ENCODE data around the gene ADRB1. TPM values are rescaled to one million over a fixed set of nuclear protein-coding genes. Genes with fewer than 3 reads are reported as not detected.

ADRB1 gene
- 1 to 10 TPM in 3 of 6 donors, under 1 TPM in 3; 0.62 to 1.3 (median 0.97) TPM for total RNA-seq
- 1 to 10 TPM in 1 of 2 donors, under 1 TPM in 1; 0.49 to 2.1 TPM for polyA plus RNA-seq

DNA sequence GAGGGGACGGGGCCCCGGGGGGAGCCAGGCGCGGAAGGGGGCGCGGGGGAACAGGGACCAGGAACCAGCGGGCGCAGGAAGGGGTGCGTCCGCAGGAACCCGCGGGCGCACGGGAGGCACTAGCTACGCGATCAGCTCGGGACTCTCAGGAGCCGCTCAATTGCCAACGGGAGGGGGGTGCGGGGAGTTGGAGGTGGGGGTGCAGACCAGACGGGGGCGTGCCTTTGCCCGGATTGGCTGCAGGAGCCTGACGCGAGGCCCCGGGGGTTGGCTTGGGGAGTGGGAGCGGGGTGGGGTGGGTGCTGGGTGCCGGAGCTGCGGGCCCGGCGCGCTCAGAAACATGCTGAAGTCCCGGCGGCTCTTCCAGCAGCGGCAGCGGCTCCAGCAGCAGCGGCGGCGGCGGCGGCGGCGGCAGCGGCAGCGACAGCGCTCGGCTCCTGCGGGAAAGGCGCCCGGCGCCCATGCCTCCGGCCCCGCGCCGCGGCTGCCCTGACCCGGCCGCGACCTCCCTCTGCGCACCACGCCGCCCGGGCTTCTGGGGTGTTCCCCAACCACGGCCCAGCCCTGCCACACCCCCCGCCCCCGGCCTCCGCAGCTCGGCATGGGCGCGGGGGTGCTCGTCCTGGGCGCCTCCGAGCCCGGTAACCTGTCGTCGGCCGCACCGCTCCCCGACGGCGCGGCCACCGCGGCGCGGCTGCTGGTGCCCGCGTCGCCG lies at the start of gene ADRB1:
Gene ADRB1, plus strand, starts transcription at position 335 of the 715 bp plus-strand sequence. Its CDS starts 267 bp downstream, at position 602.
- no peak for FAIRE-seq
- Histone ChIP-seq H3K4me1 (peaks cover 0 to 5% (median 0%) of the 10 kb centered on the region in 3 donors), H3K36me3 (no peaks in the 10 kb centered on the region), H3K27me3 (no peaks in the 10 kb centered on the region), H3K27ac (peak within 1 kb of the TSS in 3 of 4 donors; percentile 5 to 65 (median 38)), H3K9me3 (no peaks in the 10 kb centered on the region), H3K4me3 (peak within 1 kb of the TSS; percentile 26 to 56 (median 45))
- TF ChIP-seq, protein P1, sequence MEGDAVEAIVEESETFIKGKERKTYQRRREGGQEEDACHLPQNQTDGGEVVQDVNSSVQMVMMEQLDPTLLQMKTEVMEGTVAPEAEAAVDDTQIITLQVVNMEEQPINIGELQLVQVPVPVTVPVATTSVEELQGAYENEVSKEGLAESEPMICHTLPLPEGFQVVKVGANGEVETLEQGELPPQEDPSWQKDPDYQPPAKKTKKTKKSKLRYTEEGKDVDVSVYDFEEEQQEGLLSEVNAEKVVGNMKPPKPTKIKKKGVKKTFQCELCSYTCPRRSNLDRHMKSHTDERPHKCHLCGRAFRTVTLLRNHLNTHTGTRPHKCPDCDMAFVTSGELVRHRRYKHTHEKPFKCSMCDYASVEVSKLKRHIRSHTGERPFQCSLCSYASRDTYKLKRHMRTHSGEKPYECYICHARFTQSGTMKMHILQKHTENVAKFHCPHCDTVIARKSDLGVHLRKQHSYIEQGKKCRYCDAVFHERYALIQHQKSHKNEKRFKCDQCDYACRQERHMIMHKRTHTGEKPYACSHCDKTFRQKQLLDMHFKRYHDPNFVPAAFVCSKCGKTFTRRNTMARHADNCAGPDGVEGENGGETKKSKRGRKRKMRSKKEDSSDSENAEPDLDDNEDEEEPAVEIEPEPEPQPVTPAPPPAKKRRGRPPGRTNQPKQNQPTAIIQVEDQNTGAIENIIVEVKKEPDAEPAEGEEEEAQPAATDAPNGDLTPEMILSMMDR (IDR thresholded peaks at IDR 0.05): no peak
- peak; percentile 83 to 93 (median 88) for DNase-seq
- WGBS, 2 donors: 0 to 1% methylated on average over 49 to 90 of the region's 90 CpGs
- peak; percentile 89 to 94 (median 92) for ATAC-seq
- intact Hi-C loops (cut with DNase I): no loop called here

DNA sequence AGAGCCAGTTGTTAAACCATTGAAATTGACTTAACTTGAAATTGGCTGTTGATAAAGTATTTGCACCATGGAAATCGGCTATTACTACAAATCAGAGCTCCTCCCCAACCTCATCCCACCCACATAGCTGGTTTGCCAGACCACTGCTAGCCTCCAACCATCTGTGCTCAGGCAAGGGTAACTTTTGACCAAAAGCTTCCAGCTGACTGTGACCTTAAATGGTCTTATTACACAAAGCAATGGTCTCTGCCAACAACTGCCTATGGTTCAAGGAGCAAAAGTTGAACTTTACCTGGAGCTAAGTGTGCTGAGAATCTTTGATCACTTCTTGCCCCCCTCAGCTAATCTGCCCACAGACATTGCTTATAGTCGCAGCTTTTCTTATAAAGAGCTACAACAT lies 48.5 kb upstream of the ADRB1 start:
- 67 to 80% methylated on average over 2 of the region's 2 CpGs for WGBS, 2 donors
- ATAC-seq (no peak), FAIRE-seq (no peak), DNase-seq (no peak)
- Histone ChIP-seq H3K4me3 (no peak overlapping the region), H3K4me1 (peaks cover 0 to 11% (median 0%) of the 10 kb centered on the region in 3 donors), H3K27me3 (no peaks in the 10 kb centered on the region), H3K9me3 (no peaks in the 10 kb centered on the region), H3K36me3 (no peaks in the 10 kb centered on the region), H3K27ac (no peak overlapping the region)
- TF ChIP-seq, protein P1 (IDR thresholded peaks at IDR 0.05): no peak
- intact Hi-C loops (cut with DNase I): no loop called here

DNA sequence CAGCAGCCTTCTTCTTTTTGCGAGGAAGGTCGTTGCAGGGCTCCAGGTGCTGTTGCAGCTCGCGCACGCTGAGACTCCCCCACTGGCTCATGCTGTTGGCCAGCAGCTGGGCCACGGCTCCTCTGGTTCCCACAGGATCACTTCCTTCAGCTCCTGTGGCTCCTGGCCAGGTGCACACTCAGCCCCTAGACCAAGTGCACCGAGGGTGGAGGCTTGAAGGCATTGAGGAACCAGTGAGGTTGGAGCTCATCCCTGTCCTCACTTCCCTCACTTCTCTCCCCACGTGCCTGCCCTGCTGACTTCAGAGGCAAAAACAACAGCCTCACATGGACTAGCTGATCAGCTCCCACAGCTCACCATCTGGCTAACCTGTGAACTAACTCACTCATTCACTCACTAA lies 46.2 kb upstream of the ADRB1 start:
- Histone ChIP-seq H3K4me1 (peaks cover 0 to 11% (median 0%) of the 10 kb centered on the region in 3 donors), H3K4me3 (no peak overlapping the region), H3K27ac (no peak overlapping the region), H3K9me3 (no peaks in the 10 kb centered on the region), H3K36me3 (no peaks in the 10 kb centered on the region), H3K27me3 (no peaks in the 10 kb centered on the region)
- FAIRE-seq: no peak
- TF ChIP-seq, protein P1 (IDR thresholded peaks at IDR 0.05): no peak
- intact Hi-C loops (cut with DNase I): no loop called here
- 21 to 27% methylated on average over 8 of the region's 8 CpGs for WGBS, 2 donors
- peak; percentile 60 to 86 (median 74) for DNase-seq
- peak; percentile 74 to 93 (median 84) for ATAC-seq

DNA sequence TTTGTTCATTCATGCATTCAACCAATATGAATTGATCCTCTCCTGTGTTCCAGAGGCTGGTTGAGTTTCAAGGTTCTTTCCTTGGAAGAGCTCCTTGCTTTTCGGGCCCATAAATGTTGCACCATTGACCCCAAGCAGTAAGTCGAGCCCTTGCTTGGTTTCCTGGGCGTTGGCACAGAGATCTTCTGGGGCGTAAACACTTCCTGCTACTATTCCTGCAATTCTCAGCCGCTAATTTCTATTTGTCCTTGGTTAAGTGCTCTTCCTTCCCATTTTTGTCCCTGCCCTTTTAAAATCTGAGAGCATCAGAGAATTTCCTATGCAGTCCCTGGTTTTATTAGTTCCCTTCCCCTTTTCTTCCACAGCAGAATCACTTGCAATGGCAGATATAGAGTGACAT lies 44.1 kb upstream of the ADRB1 start:
- Histone ChIP-seq H3K4me3 (no peak overlapping the region), H3K4me1 (peaks cover 0 to 11% (median 0%) of the 10 kb centered on the region in 3 donors), H3K36me3 (no peaks in the 10 kb centered on the region), H3K9me3 (no peaks in the 10 kb centered on the region), H3K27me3 (no peaks in the 10 kb centered on the region), H3K27ac (no peak overlapping the region)
- WGBS, 2 donors: 73 to 81% methylated on average over 5 of the region's 5 CpGs
- DNase-seq (no peak), ATAC-seq (peak in 1 of 4 donors; percentile 15), FAIRE-seq (no peak)
- intact Hi-C loops (cut with DNase I): no loop called here
- TF ChIP-seq, protein P1 (IDR thresholded peaks at IDR 0.05): no peak
